Subcutaneous abdominal adipose tissue (tissue), 5 donors: ENCODE data around the gene PHYHD1.

Experiments
- H3K27ac ChIP-seq: one replicate; pipeline ENCODE4 v1.7.0; 2013; ENCODE audit warnings: low read depth, mild to moderate bottlenecking, inconsistent platforms, low read length, moderate library complexity
- H3K27me3 ChIP-seq, 5 donors: one replicate each; pipeline ENCODE4 v1.7.0; 2013; ENCODE audit warnings: low read length in 5 of 5, inconsistent platforms in 1 of 5; ENCODE audit not compliant: control insufficient read depth in 5 of 5, insufficient read depth in 4 of 5
- H3K36me3 ChIP-seq, 5 donors: one replicate each; pipeline ENCODE4 v1.7.0; 2013; ENCODE audit warnings: low read length in 5 of 5; ENCODE audit not compliant: control insufficient read depth in 5 of 5, insufficient read depth in 5 of 5
- H3K4me1 ChIP-seq, 5 donors: one replicate each; pipeline ENCODE4 v1.7.0; 2013; ENCODE audit warnings: low read length in 5 of 5, mild to moderate bottlenecking in 3 of 5, moderate library complexity in 1 of 5; ENCODE audit not compliant: control insufficient read depth in 5 of 5, insufficient read depth in 5 of 5
- H3K4me3 ChIP-seq, 5 donors: one replicate each; pipeline ENCODE4 v1.7.0; 2013; ENCODE audit warnings: low read length in 5 of 5, low read depth in 1 of 5
- H3K9ac ChIP-seq, 5 donors: one replicate each; pipeline ENCODE4 v1.7.0; 2013; ENCODE audit warnings: low read length in 5 of 5, mild to moderate bottlenecking in 4 of 5, moderate library complexity in 3 of 5
- H3K9me3 ChIP-seq, 5 donors: one replicate each; pipeline ENCODE4 v1.7.0; 2013; ENCODE audit warnings: low read length in 5 of 5; ENCODE audit not compliant: control insufficient read depth in 5 of 5
- donor health status: healthy.
- donor health status: healthy.
- donor health status: healthy.
- donor health status: healthy.
- donor health status: healthy.

Gene PHYHD1

GRCh38 chr9:128901379-128901778, 19.4 kb upstream of the PHYHD1 start:
- Histone ChIP-seq H3K4me1 (peaks cover 0 to 42% (median 14%) of the 10 kb centered on the region in 5 donors), H3K4me3 (no peak overlapping the region)

GRCh38 chr9:128901822-128902221, 19.0 kb upstream of the PHYHD1 start:
- H3K4me1 ChIP-seq: peaks cover 0 to 46% (median 14%) of the 10 kb centered on the region in 5 donors
- peaks cover 0 to 33% (median 14%) of the 10 kb centered on the region in 5 donors for H3K36me3 ChIP-seq
- peak overlapping the region in 2 of 5 donors; percentile 28 to 40 for H3K9ac ChIP-seq
- H3K4me3 ChIP-seq: no peak overlapping the region
- H3K9me3 ChIP-seq: no peaks in the 10 kb centered on the region
- peak overlapping the region; percentile 23 for H3K27ac ChIP-seq
- H3K27me3 ChIP-seq: no peaks in the 10 kb centered on the region

More at GRCh38 chr9:128901379-128901778, 19.4 kb upstream of the PHYHD1 start:
- peaks cover 0 to 31% (median 14%) of the 10 kb centered on the region in 5 donors for H3K36me3 ChIP-seq
- H3K27ac ChIP-seq: no peak overlapping the region
- no peaks in the 10 kb centered on the region for H3K9me3 ChIP-seq
- H3K9ac ChIP-seq: peak overlapping the region in 2 of 5 donors; percentile 28 to 40
- H3K27me3 ChIP-seq: no peaks in the 10 kb centered on the region

- Histone ChIP-seq H3K9me3 (no peaks in the 10 kb centered on the region), H3K4me3 (no peak overlapping the region), H3K36me3 (peaks cover 0 to 33% (median 16%) of the 10 kb centered on the region in 5 donors), H3K27me3 (no peaks in the 10 kb centered on the region), H3K27ac (peak overlapping the region; percentile 23), H3K9ac (peak overlapping the region in 1 of 5 donors; percentile 11), H3K4me1 (peaks cover 0 to 46% (median 14%) of the 10 kb centered on the region in 5 donors)
These were observed 18.3 kb upstream of the PHYHD1 start for GRCh38 chr9:128902351-128903078.

- Histone ChIP-seq H3K36me3 (peaks cover 0 to 36% (median 22%) of the 10 kb centered on the region in 5 donors), H3K9ac (peak overlapping the region in 1 of 5 donors; percentile 11), H3K4me3 (no peak overlapping the region), H3K27me3 (no peaks in the 10 kb centered on the region), H3K9me3 (no peaks in the 10 kb centered on the region), H3K4me1 (peaks cover 0 to 44% (median 14%) of the 10 kb centered on the region in 5 donors), H3K27ac (no peak overlapping the region)
These were observed 17.7 kb upstream of the PHYHD1 start for GRCh38 chr9:128903079-128903461.

- H3K27me3 ChIP-seq: no peaks in the 10 kb centered on the region
- H3K4me3 ChIP-seq: no peak overlapping the region
- no peaks in the 10 kb centered on the region for H3K9me3 ChIP-seq
- no peak overlapping the region for H3K9ac ChIP-seq
- H3K27ac ChIP-seq: peak overlapping the region; percentile 41
- peaks cover 0 to 36% (median 28%) of the 10 kb centered on the region in 5 donors for H3K36me3 ChIP-seq
- peaks cover 0 to 35% (median 11%) of the 10 kb centered on the region in 5 donors for H3K4me1 ChIP-seq
These were observed 16.7 kb upstream of the PHYHD1 start for GRCh38 chr9:128903871-128904620.

GRCh38 chr9:128905964-128906363, 14.8 kb upstream of the PHYHD1 start:
- H3K27me3 ChIP-seq: no peaks in the 10 kb centered on the region
- H3K9me3 ChIP-seq: no peaks in the 10 kb centered on the region
- peaks cover 0 to 48% (median 33%) of the 10 kb centered on the region in 5 donors for H3K36me3 ChIP-seq
- no peak overlapping the region for H3K4me3 ChIP-seq
- H3K27ac ChIP-seq: no peak overlapping the region
- peaks cover 0 to 42% (median 20%) of the 10 kb centered on the region in 5 donors for H3K4me1 ChIP-seq
- H3K9ac ChIP-seq: no peak overlapping the region

GRCh38 chr9:128906741-128907140, 14.0 kb upstream of the PHYHD1 start:
- H3K4me1 ChIP-seq: peaks cover 0 to 46% (median 28%) of the 10 kb centered on the region in 5 donors
- no peak overlapping the region for H3K27ac ChIP-seq
- peaks cover 0 to 48% (median 33%) of the 10 kb centered on the region in 5 donors for H3K36me3 ChIP-seq

GRCh38 chr9:128908372-128908771, 12.4 kb upstream of the PHYHD1 start:
- no peak overlapping the region for H3K9ac ChIP-seq
- peaks cover 0 to 45% (median 32%) of the 10 kb centered on the region in 5 donors for H3K36me3 ChIP-seq
- no peak overlapping the region for H3K27ac ChIP-seq
- peaks cover 9 to 47% (median 43%) of the 10 kb centered on the region in 5 donors for H3K4me1 ChIP-seq
- H3K9me3 ChIP-seq: no peaks in the 10 kb centered on the region
- H3K27me3 ChIP-seq: no peaks in the 10 kb centered on the region
- no peak overlapping the region for H3K4me3 ChIP-seq

More at GRCh38 chr9:128906741-128907140, 14.0 kb upstream of the PHYHD1 start:
- Histone ChIP-seq H3K9me3 (no peaks in the 10 kb centered on the region), H3K9ac (no peak overlapping the region), H3K4me3 (no peak overlapping the region), H3K27me3 (no peaks in the 10 kb centered on the region)

GRCh38 chr9:128909859-128910258, 10.9 kb upstream of the PHYHD1 start:
- no peaks in the 10 kb centered on the region for H3K9me3 ChIP-seq
- H3K4me1 ChIP-seq: peaks cover 13 to 62% (median 58%) of the 10 kb centered on the region in 5 donors
- H3K36me3 ChIP-seq: peaks cover 0 to 49% (median 34%) of the 10 kb centered on the region in 5 donors
- H3K27me3 ChIP-seq: no peaks in the 10 kb centered on the region
- peak overlapping the region; percentile 17 for H3K27ac ChIP-seq
- H3K9ac ChIP-seq: peak overlapping the region in 1 of 5 donors; percentile 27
- H3K4me3 ChIP-seq: no peak overlapping the region

- Histone ChIP-seq H3K27me3 (no peaks in the 10 kb centered on the region), H3K36me3 (peaks cover 0 to 53% (median 34%) of the 10 kb centered on the region in 5 donors), H3K9ac (no peak overlapping the region), H3K27ac (peak overlapping the region; percentile 73), H3K9me3 (no peaks in the 10 kb centered on the region), H3K4me3 (peak overlapping the region in 3 of 5 donors; percentile 0 to 17 (median 11)), H3K4me1 (peaks cover 15 to 72% (median 59%) of the 10 kb centered on the region in 5 donors)
These were observed 9.9 kb upstream of the PHYHD1 start for GRCh38 chr9:128910906-128911305.
